GM18858 (cell line): Measurements from ENCODE around the gene SLC35B2.
A peak's percentile ranks its signal among the peaks of the same experiment; 100 is the strongest.

Experiments used
- ATAC-seq: cut with Tn5 transposase; IDR thresholded peaks from one replicate; pipeline ENCODE4 v1.9.1; 2021; ENCODE audit not compliant: unreplicated experiment

SLC35B2 gene

DNA sequence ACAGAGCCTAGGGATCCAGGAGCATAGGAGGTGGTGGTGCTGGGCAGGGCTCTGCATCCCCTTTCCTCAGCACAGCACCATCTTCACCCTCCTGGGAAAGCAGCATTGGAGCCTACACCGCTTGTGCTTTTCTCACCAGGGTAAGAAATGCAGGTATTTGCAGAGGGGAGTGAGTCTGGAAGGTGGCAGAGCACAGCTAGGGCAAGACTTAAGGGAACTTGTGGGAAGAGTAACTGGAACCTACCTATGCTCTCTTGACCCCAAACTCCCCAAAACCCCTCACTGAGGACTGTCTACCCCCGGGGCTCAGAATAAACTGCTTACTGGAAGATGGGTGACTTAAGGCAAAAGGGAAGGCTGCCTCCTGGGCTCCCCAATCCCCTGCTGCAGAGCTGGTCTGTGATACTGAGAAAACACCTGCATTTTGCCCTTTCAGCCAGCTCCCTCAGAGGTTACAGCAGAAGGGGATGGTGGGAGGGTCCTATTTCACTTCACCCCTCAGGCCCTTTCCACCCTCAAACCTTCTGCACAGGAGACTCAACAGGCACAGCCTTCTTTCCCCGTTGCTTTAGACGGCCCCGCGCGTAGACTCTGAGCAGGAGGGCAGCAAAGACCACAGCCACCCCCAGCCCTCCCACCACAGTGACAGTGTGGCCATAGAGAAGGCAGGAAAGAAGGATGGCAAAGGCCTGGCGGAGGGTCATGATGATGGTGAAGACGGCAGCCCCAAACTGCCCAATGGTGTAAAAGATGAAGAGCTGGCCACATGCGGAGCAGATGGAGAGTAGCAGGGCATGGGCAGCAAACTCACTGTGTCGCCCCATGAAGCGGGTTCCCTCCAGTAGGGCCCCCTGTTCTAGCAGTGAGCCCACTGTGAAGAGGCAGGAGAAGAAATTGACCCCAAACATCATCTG lies 2.9 kb downstream of the SLC35B2 start:
- ATAC-seq = no peak

DNA sequence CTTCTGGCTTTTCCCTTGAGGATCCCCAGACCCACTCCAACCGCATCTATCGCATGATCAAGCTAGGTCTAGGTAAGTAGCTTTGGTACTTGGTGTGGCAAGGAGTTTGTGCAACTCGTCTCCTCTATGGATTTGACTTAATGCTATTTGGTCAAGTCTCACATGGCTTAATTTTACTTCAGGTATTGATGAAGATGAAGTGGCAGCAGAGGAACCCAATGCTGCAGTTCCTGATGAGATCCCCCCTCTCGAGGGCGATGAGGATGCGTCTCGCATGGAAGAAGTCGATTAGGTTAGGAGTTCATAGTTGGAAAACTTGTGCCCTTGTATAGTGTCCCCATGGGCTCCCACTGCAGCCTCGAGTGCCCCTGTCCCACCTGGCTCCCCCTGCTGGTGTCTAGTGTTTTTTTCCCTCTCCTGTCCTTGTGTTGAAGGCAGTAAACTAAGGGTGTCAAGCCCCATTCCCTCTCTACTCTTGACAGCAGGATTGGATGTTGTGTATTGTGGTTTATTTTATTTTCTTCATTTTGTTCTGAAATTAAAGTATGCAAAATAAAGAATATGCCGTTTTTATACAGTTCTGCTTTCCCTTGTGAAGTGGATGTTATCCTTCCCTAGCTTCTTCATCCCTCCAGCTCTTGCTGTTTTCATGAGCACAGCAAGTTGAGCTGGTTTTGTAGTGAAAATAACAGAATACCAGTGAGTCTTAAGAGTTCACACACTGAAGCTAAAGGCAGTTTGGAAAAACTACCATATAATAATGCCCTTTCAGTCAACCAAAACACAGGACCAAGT lies 3.8 kb downstream of the SLC35B2 start:
- no peak for ATAC-seq

DNA sequence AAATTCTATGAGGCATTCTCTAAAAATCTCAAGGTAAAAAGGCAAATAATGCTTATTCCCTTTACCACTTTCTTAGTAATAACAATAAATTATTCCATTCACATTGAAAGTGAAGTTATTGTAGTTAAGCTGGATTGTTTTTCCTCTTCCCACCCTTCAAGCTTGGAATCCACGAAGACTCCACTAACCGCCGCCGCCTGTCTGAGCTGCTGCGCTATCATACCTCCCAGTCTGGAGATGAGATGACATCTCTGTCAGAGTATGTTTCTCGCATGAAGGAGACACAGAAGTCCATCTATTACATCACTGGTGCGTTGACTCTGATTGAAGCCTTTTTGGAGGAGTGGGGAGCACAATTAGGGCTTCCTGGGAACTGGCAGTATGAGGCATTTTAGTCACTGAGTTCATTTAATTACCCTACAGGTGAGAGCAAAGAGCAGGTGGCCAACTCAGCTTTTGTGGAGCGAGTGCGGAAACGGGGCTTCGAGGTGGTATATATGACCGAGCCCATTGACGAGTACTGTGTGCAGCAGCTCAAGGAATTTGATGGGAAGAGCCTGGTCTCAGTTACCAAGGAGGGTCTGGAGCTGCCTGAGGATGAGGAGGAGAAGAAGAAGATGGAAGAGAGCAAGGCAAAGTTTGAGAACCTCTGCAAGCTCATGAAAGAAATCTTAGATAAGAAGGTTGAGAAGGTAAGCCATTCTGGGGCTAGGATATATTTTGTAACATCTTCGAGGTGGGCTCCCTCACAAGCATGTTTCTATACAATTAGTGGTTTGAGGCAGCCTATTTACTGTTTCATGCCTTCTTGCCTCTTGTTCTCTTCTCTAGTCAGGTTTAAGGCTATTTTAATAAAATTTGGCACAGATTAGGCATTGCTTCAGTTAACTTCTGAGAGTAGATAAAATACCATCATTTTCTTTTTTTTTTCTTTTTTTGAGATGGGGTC lies 5.5 kb downstream of the SLC35B2 start:
- ATAC-seq = no peak

DNA sequence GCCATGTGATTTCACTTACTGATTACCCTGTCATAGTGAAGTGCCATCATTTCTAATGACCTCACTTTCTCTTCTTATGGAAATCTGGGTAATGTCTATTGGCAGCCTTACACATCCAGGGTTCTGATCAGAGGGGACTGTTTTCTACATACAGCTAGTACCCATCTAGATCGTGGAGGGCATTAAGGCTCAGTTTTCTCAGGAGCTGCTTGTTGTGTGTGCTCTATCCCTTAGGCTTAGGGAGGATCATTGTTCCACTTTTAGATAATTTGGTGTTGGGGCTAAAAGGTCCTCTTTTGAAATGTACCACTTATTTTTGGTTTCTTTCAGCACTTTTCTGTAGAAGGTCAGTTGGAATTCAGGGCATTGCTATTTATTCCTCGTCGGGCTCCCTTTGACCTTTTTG lies 6.6 kb downstream of the SLC35B2 start:
- no peak for ATAC-seq

DNA sequence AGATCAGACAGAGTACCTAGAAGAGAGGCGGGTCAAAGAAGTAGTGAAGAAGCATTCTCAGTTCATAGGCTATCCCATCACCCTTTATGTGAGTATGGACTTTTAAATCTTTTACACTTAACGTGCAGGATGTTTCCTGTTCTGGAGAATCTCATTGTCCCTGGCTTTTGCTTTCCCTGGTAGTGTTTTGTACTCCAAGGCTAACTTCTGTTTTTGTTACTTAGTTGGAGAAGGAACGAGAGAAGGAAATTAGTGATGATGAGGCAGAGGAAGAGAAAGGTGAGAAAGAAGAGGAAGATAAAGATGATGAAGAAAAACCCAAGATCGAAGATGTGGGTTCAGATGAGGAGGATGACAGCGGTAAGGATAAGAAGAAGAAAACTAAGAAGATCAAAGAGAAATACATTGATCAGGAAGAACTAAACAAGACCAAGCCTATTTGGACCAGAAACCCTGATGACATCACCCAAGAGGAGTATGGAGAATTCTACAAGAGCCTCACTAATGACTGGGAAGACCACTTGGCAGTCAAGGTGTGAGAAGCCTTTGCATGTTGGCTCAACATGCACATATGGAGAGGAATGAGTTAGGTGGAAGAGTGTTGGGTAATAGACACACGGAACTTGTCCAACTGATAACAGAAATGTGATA lies 7.1 kb downstream of the SLC35B2 start:
- no peak for ATAC-seq

DNA sequence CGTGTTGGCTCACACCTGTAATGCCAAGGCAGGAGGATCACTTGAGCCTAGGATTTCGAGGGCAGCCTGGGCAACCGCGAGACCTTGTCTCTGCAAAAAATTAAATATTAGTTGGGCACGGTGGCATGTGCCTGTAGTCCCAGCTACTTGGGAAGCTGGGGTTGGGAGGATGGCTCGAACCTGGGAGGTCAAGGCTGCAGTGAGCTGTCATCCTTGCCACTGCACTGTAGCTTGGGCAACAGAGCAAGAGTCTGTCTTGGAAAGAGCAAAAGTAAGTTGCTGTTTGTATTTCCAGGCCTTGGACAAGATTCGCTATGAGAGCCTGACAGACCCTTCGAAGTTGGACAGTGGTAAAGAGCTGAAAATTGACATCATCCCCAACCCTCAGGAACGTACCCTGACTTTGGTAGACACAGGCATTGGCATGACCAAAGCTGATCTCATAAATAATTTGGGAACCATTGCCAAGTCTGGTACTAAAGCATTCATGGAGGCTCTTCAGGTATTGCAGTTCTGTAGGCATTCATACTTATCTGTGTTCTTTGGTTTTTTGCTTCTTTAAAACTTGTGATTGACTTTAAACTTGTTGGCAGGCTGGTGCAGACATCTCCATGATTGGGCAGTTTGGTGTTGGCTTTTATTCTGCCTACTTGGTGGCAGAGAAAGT lies 8.1 kb downstream of the SLC35B2 start:
- no peak for ATAC-seq

DNA sequence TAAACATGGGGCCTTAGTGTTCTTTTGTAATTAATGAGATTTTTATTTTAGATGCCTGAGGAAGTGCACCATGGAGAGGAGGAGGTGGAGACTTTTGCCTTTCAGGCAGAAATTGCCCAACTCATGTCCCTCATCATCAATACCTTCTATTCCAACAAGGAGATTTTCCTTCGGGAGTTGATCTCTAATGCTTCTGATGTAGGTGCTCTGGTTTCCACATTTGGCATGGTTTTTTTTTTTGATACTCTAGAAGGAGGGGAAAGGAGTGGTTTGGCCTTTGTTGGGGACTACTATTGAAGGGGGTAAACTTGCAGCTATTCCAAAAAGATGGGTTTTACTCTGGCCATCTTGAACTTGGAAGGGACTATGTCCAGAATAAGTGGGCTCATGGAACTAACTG lies 8.7 kb downstream of the SLC35B2 start:
- ATAC-seq = no peak

DNA sequence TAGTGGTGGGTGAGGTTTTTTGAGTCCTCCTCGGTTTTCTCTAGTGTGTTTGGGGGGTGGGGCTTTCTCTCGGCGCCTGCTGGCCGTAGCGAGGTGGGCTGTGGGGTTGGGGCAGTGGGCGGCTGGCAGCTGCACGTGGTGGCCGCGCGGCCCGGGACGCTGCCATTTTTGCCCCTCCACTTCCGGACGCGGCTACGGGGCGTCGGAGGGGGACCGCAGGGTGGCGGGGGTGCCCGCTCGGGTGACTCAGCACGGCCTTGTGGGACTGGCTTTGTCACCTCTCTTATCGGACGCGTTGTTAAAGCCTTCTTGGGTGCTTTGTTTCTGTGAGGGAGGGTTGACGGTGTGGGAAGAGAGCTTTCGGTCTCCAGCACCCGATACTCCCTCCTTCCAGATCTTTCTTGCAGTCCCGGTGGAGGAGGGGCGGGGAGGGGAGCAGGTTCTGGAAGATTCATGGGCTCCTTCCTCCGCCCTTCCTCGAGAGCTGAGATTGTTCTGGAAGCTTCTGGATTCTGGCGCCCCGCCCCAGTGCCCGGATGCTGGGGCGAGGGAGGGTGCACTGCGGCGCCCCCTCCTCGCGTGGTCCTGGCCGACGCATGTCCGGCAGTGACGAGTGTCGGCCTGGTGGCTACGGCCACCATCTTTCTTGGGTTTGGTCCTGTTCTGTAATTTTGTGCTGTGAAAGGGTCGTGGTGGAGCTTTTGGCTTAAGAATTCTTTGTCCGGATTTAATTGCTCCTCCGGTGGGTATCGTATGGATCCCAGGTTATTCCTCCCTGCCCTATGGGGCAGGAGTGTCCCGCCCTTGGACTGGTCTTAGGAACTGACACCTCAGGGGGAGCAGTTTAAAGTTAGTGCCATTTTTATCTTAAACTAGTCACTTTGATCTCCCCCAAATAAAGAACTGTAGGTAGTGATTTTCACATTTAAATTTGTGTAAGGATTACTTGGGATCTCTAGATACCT lies 9.7 kb downstream of the SLC35B2 start:
- ATAC-seq = peak; percentile 7

DNA sequence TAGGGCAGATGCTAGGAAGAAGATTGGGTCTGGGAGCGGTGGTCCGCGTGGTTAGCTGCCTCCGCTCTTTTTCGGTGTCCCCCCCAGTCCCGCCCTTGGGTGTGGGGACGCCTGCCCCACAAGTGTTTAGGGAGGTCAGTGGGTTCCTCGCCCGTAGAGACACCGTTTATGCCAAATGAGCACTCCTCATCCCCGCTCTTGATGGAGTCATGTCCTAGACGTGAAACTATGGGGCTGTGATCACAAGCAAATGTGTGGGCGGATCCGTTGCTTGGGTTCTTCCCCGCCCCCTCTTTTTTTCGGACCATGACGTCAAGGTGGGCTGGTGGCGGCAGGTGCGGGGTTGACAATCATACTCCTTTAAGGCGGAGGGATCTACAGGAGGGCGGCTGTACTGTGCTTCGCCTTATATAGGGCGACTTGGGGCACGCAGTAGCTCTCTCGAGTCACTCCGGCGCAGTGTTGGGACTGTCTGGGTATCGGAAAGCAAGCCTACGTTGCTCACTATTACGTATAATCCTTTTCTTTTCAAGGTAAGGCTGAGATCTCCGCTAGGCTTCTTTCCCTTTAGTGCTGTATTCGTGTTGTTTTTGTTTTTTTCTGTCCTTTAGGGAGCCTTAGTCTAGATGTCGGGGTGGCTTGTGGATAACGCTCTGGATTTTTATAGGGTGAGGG lies 10.5 kb downstream of the SLC35B2 start, which contains the start of gene HSP90AB1:
Gene HSP90AB1, plus strand, starts transcription at position 439 of the 675 bp plus-strand sequence. CDS start 1,529 bp downstream, outside the sequence.
- ATAC-seq = peak; percentile 33

DNA sequence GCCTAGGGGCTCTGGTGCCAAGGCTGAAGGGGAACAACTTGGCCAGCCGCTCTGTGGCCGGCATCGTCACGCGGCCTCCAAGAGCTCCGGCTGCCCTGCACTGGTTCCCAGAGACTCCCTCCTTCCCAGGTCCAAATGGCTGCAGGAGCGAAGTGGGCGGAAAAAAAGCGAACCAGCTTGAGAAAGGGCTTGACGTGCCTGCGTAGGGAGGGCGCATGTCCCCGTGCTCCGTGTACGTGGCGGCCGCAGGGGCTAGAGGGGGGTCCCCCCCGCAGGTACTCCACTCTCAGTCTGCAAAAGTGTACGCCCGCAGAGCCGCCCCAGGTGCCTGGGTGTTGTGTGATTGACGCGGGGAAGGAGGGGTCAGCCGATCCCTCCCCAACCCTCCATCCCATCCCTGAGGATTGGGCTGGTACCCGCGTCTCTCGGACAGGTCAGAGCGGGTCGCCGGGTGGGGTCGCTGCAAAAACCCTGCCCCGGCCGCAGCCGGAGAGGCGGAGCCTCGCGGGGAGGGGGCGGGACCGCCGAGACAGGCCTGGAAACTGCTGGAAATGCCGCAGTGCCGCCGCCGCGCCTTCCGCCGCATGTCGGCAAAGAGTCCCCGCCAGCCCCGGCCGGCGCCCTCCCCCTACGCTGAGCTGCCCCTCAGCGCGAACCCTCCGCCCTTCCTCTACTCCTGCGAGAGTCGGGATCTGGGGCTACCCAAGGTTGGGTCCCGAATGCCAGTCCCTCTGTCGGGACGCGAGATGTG lies 11.2 kb downstream of the SLC35B2 start:
- peak; percentile 32 for ATAC-seq

DNA sequence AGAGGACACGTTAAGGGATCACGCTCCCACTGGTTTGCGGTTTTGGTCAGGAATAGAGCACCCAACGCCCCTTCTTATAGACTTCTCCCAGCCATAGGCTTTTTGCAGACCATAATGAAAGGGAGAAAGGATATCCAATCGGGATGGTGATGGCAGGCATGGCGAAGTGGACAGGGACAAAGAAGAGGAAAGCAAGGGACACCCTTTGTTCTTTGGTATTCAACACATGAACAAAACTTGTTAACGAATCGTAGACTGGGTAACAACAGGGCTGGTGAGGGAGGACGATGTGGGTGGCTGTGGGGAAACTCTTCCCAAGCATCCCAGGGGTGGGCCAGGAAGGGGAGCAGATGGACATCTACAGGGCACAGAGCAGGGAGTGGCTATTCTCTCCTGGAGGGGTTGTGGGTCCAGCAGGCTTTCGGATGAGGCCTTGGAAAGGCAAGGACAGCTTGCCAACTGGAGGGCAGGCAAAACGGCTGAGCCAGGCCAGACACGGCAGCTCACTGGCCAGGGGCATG lies 11.9 kb downstream of the SLC35B2 start:
- ATAC-seq = no peak

DNA sequence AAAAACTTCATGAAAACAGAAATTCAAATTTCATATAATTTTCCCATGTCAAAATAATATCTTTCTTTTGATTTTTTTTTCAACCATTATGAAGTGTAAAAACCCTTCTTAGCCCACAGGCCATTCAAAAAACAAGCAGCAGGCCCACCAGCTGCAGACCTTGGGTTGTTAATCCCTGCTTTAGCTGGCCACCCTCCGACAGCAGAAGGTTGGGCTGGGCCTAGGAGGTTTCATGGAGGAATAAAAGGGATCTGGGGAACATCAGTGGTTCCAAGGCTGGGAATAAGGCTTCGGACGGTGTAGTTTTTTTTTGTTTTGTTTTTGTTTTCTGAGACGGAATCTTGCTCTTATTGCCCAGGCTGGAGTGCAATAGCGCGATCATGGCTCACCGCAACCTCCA lies 14.0 kb downstream of the SLC35B2 start:
- ATAC-seq = no peak

DNA sequence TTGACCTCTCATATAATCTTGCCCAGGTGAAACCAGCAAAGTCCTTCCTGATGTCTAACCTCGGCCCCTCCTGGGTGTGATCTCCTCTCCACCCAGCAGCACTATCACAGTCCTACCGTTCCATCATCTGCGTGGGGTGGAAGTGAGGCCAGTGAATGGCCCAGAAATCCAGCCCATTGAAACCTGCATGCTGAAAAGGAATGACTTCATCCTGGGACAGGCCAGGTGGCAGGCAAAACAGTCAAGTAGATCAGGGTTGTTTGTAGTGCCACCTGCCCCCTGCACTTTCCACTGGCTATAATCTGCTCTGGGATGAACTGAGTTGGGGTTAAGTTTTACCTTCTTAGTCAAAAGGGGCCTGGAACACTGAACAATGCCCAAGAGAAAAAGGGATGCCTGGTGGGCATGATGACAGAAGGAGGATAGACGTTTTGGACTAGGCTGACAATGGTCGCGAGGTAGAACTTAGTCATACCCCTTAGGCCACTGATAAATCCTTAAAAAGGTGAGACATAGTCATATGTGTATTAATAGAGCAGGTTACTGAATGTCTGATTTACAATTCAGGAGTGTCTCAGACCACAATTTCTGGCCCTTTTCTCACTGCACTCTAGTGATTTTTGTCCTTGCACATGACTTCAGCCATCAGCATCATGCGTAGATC lies 18.5 kb downstream of the SLC35B2 start:
- ATAC-seq = no peak

DNA sequence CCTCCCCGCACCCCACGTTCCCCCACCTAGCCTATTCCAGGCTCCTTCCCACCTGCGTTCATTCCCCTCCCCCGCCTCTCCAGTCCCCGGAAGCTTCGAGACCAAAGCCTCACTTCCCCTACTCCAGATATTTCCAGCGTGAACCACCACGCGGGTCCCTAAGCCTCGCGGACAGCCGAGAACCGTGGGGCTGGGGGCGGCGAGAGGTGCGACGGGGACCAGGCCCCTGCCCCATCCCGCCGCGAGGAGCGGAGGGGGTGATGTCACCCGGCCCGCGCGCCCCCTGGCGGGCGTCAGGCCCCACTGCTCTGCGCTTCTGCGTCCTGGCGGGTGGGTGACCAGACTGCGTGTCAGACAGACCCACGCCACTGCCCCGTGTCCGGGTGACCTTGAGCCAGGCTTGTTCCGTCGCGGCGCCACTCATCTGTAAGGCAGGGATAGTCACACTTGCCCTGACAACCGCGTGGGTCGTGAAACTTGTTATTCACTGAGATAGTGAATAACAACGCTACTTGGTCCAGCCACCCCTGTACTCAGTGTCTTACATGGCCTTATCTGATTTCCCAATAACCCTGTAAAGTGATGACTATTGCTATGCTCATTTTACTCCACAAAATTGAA lies 19.4 kb downstream of the SLC35B2 start:
- ATAC-seq = peak; percentile 55

DNA sequence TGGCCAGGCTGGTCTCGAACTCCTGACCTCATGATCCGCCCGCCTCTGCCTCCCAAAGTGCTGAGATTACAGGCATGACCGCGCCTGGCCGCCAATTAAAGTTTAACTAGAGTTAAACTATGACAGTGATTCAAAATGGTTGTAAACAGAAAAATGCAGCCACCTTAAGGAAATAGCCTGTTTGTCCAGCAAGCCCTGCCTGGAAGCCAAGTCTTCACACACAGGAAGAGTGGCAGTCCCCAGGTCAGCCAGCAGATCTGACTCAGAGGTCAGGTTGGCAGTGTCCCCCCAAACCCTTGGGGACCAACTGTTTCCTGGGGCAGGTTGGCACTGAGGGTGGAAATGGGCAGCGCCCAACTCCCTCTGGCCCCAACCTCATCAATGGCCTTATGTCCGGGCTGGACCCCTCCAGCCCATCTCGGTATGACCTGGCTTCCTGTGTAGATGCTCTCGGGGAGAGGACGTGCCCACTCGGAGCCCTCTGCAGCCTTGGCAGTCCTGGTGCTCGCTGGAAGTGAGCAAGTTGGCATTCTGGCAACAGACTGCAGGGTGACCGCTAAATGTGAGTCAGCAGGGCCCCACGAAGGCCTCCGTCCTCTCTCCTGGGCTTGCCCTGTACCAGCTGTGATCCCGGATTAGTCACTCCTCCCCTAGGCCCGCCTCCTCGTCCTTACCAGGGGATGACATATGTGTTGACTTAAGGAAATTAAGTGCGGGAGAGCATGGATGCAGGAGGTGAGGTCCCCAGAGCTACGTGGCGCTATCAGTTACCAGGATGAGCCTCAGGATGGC lies 20.1 kb downstream of the SLC35B2 start:
- ATAC-seq = no peak
